HG03280 (cell line): ENCODE measurements around the gene MYG1.

Source experiments
- ATAC-seq: cut with Tn5 transposase; IDR thresholded peaks from one replicate; pipeline ENCODE4 v1.9.1; 2021; ENCODE audit warnings: mild to moderate bottlenecking, moderate library complexity; ENCODE audit not compliant: unreplicated experiment

MYG1 gene

GRCh38 chr12:53299454-53300180 lies at the start of gene MYG1:
TSS of gene MYG1 (plus strand) at chr12:53299695. CDS start at chr12:53299738, 43 bp downstream.
- ATAC-seq = peak; percentile 75

GRCh38 chr12:53251477-53252348 lies 47.8 kb upstream of the MYG1 start:
- ATAC-seq = peak; percentile 78

- ATAC-seq = no peak
Observed at GRCh38 chr12:53252349-53252916, 47.1 kb upstream of the MYG1 start.

GRCh38 chr12:53253298-53253697 lies 46.2 kb upstream of the MYG1 start:
- ATAC-seq = no peak

- ATAC-seq = no peak
Observed at GRCh38 chr12:53254816-53255545, 44.5 kb upstream of the MYG1 start.

- ATAC-seq = no peak
Observed at GRCh38 chr12:53255996-53256395, 43.5 kb upstream of the MYG1 start.

- no peak for ATAC-seq
Observed at GRCh38 chr12:53258541-53259539, 40.7 kb upstream of the MYG1 start.

- no peak for ATAC-seq
Observed at GRCh38 chr12:53259891-53260290, 39.6 kb upstream of the MYG1 start.

GRCh38 chr12:53265783-53266182 lies 33.7 kb upstream of the MYG1 start:
- no peak for ATAC-seq

GRCh38 chr12:53267306-53267998 lies 32.0 kb upstream of the MYG1 start:
- ATAC-seq = no peak

- ATAC-seq = peak; percentile 86
Observed at GRCh38 chr12:53267999-53268629, 31.4 kb upstream of the MYG1 start, which contains the start of gene ESPL1. TSS of gene ESPL1 (plus strand) at chr12:53268299. CDS start at chr12:53268767, 468 bp downstream.

- ATAC-seq = no peak
Observed at GRCh38 chr12:53268630-53269562, 30.6 kb upstream of the MYG1 start.

GRCh38 chr12:53274445-53274844 lies 25.1 kb upstream of the MYG1 start:
- ATAC-seq = no peak

GRCh38 chr12:53276511-53276910 lies 23.0 kb upstream of the MYG1 start:
- ATAC-seq = no peak

- ATAC-seq = no peak
Observed at GRCh38 chr12:53277981-53278380, 21.5 kb upstream of the MYG1 start.

GRCh38 chr12:53279283-53279869 lies 20.1 kb upstream of the MYG1 start:
- no peak for ATAC-seq

- no peak for ATAC-seq
Observed at GRCh38 chr12:53279888-53280498, 19.5 kb upstream of the MYG1 start.
